GM21619 (cell line): ENCODE data around the gene SLC24A3.

Source experiments
- ATAC-seq: cut with Tn5 transposase; IDR thresholded peaks from one replicate; pipeline ENCODE4 v1.9.1; 2021; ENCODE audit not compliant: unreplicated experiment

Gene SLC24A3

DNA sequence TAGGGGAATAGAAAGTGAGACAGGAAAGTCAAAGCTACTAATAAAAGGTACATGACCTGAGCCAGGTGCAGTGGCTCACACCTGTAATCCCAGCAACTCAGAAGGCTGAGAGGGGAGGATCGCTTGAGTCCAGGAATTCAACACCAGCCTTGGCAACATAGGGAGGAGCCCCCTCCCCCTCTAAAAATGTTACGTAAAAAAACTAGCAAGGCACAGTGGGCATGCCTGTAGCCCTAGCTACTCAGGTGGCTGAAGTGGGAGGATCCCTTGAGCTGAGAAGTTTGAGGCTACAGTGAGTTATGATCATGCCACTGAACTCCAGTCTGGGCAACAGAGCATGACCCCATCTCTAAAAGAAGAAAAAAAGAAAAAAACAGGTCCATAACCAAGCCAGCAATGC, 359.6 kb downstream of the SLC24A3 start:
- no peak for ATAC-seq

- ATAC-seq: no peak
Observed at GRCh38 chr20:19577692-19578091, 365.2 kb downstream of the SLC24A3 start.

DNA sequence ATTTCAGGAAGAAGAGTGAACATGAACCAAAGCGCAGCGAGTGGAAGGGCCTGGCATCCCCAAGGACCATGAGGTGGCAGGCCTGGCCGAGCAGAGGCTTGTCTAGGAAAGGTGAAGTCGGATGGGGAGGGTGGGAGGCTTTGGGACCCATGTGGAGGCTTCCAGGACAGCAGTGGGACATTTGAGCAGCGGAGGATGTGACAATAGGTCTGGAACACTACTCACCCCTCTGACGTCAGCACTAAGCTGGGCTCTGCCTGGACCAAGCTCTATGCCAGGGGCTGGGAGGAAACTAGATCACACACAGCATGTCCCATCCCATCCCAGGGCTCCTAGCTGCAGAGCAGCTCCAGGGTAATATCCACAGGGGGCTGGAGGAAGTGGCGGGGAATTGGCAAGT, 370.3 kb downstream of the SLC24A3 start:
- no peak for ATAC-seq

- ATAC-seq: no peak
Observed at GRCh38 chr20:19583532-19584175, 371.2 kb downstream of the SLC24A3 start.

DNA sequence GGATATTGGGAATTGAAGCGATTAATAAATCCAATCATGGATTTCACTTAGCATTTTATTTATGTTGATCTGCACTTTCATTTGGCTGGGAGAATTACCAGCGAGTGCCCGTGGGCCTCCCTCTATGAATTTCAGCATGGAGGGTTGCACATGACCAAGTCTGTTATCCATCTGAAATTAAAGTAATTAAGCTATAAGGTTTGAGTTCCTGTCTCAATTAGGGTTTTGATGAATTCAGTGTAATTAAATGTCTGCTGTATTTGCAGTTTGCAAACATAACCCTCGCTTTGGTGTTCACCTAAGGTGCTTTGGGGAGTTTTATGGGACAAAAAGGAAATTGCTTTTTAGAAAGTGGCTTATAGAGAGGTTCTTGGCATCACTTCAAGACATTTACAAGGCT, 375.8 kb downstream of the SLC24A3 start:
- no peak for ATAC-seq

- no peak for ATAC-seq
Observed at GRCh38 chr20:19588732-19589131, 376.3 kb downstream of the SLC24A3 start.

DNA sequence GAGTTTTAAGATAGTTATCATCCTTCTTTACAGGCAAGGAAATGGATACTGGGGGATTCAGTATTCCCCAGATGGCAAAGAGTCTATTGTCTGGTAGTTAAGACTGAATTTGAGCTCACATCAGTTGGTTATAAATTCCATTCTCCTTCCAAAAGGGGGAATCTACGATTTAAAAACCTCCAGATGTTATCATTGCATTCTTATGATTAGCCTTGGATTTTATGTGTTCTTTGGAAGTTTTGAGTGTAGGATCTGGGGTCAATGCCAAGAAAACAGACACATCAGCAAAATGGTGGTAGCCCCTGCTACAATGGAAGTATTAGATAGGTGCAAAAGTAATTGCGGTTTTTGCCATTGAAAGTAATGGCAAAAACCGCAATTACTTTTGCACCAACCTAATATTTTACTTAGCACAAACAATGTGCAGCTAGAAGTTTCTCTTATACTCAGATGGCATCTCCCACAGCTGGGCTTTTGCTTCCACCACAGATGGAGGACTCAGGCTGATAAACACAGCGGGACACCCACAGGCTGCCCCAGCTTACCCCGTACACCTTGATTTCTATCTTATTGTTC, 377.4 kb downstream of the SLC24A3 start:
- ATAC-seq: no peak

DNA sequence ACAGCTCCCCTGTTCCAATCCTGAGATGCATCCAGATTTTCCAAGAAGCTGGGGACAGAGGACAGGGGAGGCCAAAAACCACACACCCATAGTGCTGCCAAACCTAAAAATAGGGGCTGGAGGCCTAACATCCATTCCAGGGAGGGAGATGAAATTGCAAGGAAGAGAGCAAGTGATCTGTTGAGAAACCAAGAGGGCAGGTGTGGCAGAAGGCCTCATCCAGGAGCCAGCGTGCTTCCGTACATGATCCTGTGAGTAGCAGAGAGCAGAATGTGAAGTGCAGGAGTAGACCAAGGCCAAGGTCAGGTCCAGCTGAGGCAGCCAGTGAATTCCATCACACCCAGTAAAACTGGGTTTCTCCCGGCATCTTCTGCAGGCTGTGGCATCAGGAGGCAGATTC, 377.9 kb downstream of the SLC24A3 start:
- ATAC-seq: no peak

- no peak for ATAC-seq
Observed at GRCh38 chr20:19593762-19594161, 381.3 kb downstream of the SLC24A3 start.

DNA sequence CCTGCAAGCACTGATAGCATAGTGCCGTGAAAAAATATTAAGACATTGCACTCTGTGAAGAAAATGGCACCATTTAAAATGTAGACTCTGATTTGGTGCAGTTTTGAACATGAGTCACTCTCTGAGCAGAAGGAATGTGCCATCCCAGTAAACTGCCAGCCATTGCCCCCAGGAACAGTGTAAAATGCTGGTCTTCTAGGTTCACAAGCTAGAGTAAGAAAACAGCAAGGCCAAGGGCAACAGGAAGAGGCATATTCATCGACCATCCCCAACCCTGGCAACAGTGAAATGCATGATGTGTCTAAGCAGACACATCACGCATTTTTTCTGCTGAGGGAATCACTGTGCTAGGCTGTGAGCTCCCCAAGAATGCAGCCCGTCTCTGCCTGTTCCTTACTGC, 382.5 kb downstream of the SLC24A3 start:
- no peak for ATAC-seq

GRCh38 chr20:19598117-19598850, 385.8 kb downstream of the SLC24A3 start:
- no peak for ATAC-seq

GRCh38 chr20:19599200-19599599, 386.8 kb downstream of the SLC24A3 start:
- no peak for ATAC-seq

- no peak for ATAC-seq
Observed at GRCh38 chr20:19600042-19600441, 387.6 kb downstream of the SLC24A3 start.

- ATAC-seq: no peak
Observed at GRCh38 chr20:19601126-19601810, 388.8 kb downstream of the SLC24A3 start.

GRCh38 chr20:19602675-19603375, 390.4 kb downstream of the SLC24A3 start:
- ATAC-seq: no peak

GRCh38 chr20:19603376-19603750, 390.9 kb downstream of the SLC24A3 start:
- ATAC-seq: no peak

DNA sequence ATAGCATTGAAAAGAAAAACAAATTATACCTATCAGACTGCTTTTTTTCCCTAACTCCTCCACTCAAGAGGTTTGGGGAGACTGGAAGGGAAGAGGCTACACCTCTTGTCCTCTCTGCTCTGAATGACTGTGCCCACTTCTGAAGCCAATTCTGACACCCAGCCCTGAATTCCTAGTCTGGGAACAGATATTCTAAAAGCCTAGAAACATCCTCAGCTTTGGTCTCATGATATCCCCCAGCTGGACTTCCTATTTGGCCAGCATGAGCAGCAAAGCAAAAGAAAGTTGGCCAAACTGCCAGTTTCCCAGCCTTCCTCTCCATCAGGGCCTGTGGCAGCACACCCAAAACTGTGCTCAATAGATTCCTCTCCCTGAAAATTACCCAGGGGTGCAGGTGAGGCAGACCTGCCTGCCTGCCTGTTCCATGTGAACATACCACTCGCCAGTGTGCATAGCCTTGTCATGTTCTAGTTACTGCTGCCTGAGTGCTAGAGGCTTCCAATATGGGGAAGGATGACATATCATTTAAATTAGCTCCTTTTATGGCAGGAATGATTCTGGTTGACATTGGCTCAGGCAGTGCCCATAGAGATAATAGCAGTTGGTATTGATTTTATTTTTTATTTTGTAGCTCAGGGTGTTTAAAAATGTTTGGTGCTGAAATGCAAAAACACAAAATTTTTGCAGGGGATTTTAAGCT, 393.5 kb downstream of the SLC24A3 start:
- no peak for ATAC-seq

- ATAC-seq: no peak
Observed at GRCh38 chr20:19609642-19610223, 397.3 kb downstream of the SLC24A3 start.

- ATAC-seq: no peak
Observed at GRCh38 chr20:19615629-19616028, 403.2 kb downstream of the SLC24A3 start.

GRCh38 chr20:19616081-19616480, 403.6 kb downstream of the SLC24A3 start:
- no peak for ATAC-seq
